ENCODE data around the gene GSG1.

- TF ChIP-seq CTCF (IDR thresholded peaks at IDR 0.05; ENCODE audit: insufficient read depth, low read depth, low read length): no peak
- TF ChIP-seq EZH2 (IDR thresholded peaks at IDR 0.05; ENCODE audit: insufficient read depth, low read length): no peak
Measured at GRCh38 chr12:13117029-13117428, 13.6 kb upstream of the GSG1 start.
